ENCODE measurements around the gene SLC9A3.
A peak's percentile ranks its signal among the peaks of the same experiment; 100 is the strongest.

SLC9A3 gene

DNA sequence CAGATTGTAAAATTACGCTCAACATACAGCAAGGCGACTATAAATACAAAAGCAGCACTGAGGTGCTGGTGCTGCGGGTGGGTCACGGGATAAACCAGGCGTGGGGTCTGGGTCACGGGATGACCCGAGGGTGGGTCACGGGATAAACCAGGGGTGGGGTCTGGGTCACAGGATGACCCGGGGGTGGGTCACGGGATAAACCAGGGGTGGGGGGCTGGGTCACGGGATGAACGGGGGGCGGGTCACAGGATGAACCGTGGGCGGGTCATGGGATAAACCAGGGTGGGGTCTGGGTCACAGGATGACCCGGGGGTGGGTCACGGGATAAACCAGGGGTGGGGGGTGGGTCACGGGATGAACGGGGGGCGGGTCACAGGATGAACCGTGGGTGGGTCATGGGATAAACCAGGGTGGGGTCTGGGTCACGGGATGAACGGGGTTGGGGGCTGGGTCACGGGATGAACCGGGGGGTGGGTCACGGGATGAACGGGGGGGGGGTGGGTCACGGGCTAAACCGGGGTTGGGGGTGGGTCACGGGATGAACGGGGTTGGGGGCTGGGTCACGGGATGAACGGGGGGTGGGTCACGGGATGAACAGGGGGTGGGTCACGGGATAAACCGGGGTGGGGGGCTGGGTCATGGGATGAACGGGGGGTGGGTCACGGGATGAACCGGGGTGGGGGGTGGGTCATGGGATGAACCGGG is 30.2 kb upstream of the SLC9A3 start:
- DNase-seq, result no peak

DNA sequence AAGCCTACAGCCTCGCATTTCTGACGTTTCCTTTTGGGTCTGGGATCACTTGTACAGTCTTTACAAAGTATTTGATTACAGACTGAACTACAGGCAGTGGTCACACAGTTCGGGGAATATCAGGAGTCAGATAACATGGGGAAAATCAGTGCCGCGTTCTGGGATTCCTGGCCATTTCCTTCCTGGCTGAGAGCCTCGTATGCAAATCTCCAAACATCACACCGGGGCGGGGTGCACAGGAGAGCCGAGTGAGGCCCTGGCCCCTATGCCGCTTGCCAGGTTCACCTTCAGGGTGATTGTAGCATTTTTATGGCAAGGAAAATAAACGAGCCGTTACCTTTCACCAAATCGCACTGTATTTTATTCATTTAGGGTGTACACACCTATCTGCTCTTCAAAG is 29.6 kb upstream of the SLC9A3 start:
- no peak for DNase-seq

DNA sequence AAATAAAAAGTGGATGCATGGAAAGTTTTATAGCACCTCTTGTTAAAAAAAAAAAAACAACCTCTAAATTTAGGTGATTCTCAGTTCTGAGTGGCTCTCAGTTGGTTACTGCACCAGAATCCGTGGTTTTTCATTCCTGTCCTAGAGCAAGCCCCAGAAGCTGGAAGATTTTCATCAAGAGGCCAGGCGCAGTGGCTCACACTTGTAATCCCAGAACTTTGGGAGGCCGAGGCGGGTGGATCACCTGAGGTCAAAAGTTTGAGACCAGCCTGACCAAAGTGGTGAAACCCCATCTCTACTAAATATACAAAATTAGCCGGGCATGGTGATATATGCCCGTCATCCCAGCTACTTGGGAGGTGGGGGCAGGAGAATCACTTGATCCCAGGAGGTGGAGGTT is 27.2 kb upstream of the SLC9A3 start:
- no peak for DNase-seq

DNA sequence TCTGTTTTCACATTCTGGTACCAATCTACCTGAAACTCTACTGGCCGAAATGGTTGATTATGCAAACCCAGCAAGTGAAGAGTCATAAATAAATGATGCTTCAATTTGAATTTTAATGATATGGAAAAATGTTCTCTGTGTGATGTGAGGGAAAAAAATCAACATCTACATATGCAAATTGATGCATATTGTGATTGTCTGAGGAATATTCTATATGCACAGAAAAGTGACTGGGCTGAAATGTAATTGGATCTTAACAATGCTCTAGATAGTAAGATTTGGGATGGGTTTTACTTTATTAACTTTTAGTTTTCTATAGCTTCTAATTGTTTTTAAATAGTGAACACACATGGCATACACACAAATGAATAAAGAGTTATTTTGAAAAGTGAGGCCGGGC is 25.0 kb upstream of the SLC9A3 start:
- DNase-seq, result no peak

DNA sequence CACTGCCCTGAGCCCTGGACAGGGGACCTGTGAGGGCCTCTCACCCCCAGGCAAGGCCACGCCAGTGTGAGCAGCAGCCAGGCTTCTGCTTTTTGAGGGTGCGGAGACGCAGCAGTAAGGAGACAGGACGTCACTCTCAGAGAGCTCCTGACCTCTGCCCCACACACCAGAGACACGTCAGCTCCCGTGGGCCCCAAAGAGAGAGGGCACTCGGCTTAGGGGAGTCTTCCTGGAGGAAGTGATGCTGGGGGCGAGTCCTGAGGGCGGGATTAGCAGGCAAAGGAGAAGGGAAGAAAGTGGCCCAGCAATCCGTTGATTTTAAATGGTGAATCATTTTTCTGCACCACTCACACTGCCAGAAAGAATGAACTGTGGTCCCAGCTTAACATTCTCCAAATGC is 24.0 kb upstream of the SLC9A3 start:
- no peak for DNase-seq

DNA sequence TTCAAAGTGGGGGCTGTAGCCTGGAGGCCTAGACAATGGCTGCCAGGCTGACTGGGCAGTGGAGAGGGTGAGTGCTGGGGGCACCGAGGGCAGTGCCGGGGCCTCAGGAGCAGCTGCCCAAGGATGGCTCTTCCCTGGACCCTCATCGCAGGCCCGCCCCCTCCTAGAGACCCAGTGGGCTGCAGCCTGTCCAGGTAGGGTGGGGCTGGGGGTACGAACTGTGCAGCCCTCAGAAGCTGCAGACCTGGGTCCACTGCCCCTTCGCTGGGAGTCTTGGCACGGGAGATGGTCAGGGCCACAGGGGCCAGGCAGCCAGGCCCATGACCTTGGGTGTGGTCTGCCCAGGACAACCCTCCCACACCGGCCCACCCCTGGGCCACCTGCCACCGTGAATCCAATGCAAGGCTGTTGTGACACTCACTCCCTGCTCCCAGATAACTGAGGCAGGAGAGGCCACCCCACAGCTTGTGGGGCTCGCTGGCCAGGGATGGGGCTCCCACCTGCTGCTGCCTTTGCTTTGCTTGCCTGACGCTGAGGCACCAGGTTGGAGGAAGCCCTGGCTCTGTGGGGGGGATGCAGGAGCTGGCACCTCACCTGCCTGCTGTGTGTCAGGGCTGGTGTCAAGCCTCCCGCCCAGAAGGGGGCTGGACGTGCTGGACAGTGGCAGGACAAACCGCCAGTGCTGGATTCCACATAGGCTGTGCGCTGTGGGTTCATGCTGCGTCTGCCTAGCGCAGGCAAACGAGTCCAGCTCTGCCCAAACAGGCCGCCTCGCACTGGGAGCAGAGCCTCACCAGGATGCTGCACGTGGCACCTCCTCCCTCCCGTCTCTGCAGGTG is 23.1 kb upstream of the SLC9A3 start:
- no peak for DNase-seq

DNA sequence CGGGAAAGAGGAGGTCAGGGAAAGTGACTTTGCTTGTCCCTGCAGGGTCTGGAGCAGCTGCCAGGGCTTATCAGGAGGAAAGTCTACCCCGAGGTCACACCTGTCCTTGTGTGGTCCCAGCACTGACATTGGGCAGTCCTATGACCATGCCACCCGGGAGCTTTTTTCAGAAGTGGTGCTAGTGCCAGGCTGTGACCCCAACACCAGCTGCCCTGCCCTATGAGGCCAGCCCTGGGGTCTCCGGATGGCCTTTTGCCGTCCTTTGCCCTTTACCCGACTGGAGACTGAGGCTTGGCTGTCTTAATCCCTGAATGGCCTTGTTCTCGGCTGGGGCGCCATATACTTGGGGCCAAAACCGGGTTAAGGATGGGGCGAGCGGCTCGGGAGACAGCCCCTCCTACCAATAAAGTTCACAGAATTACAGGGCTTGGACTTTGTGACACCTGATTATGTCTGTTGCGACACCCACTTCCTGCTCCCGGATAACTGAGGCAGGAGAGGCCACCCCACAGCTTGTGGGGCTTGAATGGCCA is 22.2 kb upstream of the SLC9A3 start:
- no peak for DNase-seq

DNA sequence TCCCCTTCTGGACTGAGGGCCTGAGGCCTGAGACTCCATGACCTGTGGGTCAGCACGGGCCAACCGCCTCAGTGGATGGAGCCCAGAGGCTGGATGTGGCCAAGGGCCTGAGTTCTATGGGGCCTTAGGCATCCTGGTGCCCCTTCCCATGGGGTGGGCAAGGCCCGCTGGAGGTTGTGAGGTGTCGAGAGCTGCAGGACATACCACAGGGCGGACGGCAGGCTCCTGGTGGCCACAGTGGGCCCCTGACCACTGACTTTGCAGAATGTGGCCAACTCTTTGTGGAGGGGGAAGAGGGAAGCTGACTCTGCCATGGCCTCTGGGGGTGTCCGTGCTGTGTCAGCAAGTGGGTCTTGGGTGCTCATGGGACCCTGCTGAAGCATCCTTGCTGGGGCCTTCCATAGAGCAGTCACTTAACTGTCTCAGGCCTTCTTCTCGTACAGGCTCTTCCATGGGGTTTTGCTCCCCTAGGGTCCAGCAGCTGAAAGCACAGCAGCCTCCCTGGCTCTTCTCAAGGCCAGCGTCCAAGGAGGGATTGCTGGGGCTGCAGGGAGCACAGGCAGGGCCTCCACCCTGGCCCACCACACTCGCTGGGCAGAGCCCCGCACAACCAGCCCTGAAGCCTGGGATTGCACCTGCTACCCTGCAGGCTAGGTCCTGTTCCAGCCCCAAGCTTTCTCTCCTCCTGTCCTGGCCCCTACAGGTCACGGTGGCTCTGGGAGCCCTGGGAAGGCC is 21.6 kb upstream of the SLC9A3 start:
- no peak for DNase-seq

DNA sequence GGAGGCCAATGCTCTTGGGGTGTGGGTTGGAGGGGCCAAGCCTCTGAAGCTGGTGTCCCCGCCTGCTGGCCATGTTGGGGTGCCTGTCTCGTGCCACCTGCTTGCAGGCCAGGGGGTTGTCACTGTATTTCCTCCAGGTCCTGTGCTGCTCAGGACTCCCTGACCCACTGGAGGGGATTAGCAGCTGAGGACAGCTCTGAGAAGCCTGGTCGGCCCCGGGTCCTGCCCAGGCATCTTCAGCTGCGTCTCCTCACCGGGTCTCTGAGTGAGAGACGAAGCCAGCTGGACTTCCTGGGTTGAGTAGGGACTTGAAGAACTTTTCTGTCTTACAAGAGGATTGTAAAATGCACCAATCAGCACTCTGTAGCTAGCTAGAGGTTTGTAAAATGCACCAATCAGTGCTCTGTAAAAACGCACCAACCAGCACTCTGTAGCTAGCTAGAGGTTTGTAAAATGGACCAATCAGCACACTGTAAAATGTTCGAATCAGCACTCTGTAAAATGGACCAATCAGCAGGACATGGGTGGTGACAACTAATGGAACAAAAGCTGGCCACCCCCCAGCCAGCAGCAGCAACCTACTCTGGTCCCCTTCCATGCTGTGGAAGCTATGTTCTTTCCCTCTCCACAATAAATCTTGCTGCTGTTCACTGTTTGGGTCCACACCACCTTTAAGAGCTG is 20.6 kb upstream of the SLC9A3 start:
- no peak for DNase-seq

DNA sequence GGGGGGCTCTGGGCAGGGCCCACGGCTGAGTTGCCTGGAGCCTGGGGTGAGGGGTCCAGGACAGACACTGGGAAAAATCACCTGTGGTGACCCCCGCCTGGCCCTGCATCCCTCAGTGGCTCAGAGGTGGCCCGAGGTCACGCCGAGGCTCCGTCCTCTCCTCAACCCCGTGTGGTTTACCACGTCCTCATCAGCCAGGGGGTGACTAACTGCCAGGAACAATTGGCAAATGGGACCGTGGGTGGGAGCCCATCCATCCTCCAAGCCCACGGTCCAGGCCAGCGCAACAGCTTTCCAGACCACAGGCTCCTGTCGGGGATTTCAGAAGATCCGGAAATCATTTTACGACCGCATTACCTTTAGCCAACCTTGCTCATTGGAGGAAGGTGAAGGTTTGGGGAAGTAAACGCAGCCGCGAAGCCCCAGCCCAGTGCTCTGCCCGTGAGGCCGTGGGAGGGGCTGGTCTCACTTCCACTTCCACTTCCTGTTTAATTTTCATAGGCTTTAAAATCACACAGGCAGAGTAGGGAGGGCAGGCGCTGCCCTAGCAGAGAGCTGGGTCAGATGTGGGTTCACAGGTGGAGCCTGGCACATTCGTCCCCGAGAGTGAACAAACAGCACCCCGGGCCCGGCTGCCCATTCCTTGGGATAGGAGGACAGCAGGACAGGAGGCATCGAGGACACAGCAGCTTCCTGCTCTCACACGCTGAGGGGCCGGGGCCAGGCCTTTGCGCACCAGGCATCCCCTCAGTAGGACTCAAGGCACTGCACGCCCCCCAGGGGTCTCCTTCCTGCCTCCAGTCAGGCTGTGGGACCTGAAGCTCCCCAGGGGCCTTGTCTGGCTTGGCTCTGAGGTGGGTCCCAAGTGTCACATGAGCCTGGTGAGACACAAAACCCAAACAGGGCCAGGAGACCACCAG is 19.8 kb upstream of the SLC9A3 start:
- DNase-seq, result peak; percentile 63

DNA sequence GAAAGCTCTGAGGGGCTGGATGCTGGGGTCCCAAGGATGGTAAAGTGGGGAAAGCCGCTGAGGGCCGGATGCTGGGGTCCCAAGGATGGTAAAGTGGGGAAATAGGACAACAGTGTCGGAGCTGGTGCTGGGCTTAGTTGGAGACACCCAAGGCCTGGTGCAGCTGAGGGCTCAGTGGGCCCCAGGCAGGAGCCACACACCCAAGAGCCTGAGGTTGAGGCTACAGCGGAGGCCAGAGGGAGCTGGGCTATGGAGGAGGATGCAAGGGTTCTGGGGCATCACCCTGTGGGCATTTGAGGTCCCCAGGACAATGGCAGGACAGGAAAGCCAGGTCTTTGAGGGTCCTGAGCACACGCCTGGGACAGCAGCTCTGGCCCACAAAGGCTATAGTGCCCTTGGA is 19.1 kb upstream of the SLC9A3 start:
- no peak for DNase-seq

DNA sequence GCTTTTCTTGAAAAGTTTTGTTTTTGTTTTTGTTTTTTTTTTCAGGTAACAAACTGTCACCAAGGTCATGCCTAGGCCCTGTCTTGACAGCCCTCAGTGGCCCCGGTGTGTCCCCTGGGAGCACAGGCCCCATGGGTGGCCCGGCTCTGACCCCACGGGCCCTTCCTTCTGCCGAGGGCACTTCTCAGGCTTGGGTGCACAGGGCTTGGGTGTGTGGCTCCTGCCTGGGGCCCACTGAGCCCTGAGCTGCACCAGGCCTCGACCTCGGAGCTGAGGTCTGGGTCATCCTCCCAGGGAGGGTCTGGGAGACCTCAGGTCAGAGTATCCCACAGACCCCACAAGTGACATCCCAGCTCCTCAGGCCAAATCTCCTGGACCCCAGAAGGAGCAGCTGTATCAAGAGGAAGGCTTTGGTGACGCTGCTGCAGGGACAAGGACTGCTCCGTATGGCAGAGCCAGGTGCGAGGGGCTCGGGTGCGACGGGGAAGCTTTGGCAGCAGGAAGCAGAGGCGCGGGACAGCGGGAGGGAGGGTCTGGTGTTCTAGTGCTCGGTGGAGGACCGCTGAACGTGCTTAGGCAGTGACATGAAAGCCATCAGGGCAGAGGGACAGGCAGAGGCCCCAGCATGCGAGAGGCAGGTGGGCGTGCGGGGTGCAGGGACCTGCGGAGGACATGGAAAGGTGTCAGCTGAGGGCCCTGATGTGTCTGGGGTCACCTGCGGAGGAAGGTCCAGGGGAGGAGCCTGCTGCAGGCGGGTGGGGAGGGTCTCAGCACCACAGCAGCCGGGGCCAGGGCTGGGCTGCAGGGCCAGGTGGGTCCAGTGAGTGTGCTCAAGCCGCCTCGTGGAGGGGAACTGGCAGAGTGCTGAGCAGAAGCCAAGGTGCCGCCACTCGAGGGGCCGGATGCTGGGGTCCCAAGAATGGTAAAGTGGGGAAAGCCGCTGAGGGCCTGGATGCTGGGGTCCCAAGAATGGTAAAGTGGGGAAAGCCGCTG is 18.4 kb upstream of the SLC9A3 start:
- no peak for DNase-seq

DNA sequence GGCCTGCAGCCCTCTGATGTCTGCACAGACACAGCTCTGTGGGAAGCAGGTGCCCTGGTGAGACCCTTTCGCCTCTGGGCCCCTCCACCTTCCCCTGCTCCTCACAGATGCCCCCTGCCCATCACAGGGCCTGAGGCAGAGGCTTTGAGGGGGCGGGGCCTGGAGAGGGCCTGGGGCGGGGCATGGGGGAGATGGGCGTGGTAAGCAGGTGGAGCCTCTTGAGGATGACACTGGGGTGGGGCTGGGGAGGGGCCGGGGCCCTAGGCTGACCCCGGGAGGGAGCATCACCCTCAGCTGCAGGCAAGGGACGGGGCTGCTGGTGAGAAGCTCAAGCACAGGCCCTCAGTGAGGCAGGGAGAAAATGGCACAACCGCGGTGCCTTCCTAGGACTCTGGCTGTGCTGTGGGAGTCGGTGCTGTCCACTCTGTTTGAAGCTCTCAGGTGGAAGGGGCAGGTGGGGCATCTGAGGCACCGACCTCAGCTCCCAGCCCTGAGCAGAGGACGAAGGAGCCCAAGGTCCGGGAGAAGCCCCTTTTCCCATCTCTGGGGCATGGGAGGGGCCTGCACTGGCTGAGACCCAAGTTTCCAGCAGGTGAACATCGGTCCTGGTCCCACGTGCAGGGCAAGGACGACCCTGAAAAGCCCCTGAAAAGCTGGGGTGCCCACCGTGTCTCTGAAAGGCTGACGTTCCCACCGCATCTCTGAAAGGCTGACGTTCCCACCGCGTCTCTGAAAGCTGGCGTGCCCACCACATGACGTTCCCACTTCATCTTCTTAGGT is 17.5 kb upstream of the SLC9A3 start:
- DNase-seq, result no peak

DNA sequence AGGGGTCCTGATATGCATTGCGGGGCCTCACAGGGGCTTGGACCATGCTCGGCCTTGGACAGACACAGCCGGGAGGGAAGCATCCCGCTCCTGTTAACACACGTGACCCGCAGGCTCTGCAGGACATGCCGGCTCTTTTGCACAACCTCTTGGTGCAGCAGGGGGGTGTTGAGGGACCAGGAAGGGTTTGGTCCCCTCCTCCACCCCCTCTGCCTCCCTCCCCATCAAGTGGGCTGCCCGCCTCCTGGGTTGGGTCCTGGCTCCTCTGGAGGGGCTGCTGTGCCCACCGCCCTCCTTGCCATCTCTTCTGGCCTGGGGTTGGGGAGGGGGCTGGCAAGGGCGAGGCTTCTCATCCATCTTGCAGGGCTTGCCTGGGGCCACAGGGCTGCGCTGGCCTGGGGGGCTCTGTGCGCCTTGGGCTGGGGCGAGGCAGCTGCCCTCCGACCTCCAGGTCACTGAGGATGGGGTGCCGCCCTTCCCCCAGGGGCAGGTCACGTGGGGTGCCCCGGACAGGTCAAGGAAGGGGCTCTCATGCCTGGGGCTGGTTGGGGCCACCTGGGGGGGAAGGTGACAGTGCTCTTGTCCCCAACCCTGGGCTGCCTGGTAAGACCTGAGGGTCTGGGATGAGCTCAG is 16.8 kb upstream of the SLC9A3 start:
- no peak for DNase-seq

DNA sequence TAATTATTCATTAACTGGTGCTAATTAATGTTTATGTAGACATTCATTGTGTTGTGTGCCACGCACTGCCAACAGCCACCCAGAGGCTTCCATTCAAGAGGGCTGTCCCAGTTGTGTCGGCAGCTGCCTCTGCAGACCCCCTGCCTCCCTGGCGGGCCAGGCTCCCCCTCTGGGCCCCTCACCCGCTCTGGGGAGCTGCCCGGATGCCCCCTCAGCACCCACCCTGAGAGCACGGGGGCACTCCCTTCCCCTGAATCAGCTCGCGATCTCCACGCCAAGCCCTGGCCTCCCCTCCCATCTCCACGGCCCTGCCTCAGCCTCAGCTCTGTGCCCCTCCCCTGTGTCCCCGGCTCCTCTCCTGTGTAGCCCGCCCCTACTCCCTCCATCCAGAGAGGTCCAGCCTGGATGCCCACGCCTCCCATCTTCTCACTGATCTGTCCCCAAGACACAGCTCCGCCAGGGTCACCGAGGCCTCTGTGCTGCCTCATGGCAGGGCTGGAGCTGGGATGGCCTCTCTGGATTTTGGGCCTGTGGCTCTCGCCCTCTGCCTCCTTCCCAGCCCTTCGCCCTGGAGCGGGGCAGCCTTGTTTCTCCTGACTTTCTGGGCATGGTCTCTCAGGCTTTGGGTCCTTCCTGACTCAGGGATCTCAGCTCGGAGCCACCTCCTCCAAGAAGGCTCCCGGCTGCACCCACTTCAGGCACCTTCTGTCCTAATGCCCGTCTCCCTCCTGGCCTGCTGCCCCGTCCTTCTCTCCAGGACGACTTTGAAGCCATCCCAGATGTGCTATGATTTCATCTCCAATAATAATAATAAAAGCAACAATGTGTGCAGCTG is 16.0 kb upstream of the SLC9A3 start:
- DNase-seq, result no peak

DNA sequence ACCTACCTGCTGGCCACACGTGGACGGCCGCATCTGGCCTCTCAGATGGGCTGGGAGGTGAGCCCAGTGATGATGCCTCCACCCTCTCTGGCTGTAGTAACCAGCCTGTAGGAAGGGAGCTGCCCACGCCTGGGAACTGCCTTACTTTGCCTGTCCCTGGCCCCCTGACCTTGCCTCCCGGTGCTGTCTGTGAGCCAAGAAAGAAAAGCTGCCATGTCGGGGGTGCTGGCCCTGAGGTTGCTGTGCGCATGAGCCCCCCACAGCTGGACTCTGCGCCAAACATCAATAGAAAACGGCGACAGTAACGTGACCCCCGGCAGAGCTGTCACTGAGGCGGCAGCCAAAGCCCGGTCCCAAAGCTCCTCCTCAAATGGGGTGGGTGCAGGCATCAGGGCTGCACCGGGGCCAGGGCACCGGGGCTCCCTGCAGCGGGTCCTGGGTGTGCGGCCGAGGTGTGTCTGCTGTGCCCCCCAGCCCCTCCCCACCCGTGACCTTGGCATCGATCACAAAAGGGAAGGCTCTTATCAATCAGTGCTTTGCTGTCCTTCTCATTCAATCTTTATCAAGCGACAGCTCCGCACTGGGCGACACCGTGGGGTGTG is 15.3 kb upstream of the SLC9A3 start:
- no peak for DNase-seq

DNA sequence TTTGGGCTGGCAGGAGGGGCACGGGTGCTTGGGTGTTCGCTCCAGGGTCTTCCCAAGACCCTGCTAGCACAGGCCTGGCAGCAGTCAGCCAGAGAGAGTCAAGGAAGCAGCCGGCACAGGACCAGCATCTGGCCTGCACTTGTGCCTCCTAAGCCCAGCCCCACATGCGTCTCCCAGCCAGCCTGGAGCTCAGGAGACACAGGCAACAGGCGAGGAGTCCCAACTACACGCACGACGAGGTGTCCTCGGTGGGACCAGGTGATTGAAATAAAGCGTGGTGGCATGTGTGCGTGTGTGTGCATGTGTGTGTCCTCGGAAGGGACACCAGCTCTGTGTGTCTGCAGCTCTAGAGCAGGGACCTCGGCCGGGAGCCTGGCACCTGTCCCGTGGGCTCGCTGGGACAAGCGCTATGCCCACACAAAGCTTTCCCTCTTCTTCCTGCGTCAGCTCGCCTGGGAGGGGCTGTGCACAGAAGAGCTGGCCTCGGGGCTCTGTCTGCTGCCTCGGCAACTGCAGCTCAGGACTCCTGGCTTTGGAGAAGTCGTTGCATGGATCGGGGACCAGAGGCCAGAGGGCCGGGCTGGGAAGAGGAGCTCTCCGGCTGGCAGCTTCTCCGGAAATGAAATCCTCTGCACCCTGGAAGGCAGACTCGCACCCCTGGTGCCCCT is 14.7 kb upstream of the SLC9A3 start:
- no peak for DNase-seq

All from femur (tissue), 1 donor.